Right ventricle myocardium superior (tissue), 1 donor: ENCODE measurements around the gene PTPRN2. TPM values are rescaled to one million over a fixed set of nuclear protein-coding genes. Genes with fewer than 3 reads are reported as not detected.
"Not testable (repeated sequence)": the region's sequence is repeated elsewhere in the genome, so short reads cannot be mapped to it uniquely, and the experiment has no call there.

Experiments
- ATAC-seq: fragments of 200-7000 bp; cut with Tn5 transposase; one replicate; pipeline ENCODE4 v1.9.1; 2020; ENCODE audit warnings: mild to moderate bottlenecking; ENCODE audit not compliant: poor library complexity
- DNase-seq: peaks from one replicate; pipeline ENCODE4 v3.0.0-alpha.2; 2020
- intact Hi-C: fragments of 100-400 bp; cut with DNase I; formaldehyde crosslinking; loops from one replicate; pipeline ENCODE4 v1.11.2; 2022
- total RNA-seq: library from RNA; stranded (reverse); fragmentation: NEBNext Ultra II Directional; extraction: Animal tissue kit (Norgen Biotek cat#: 25700); gene quantifications from one replicate; pipeline ENCODE4 v1.2.1, GENCODE V29; 2021
- donor health status: DM: no; HTN: yes; CAD: no; lungs with severe emphysema.

Gene PTPRN2
- total RNA-seq, 1 donor from 2014 or later, result 1.2 TPM

GRCh38 chr7:158389514-158390425 is 197.9 kb downstream of the PTPRN2 start:
- intact Hi-C loops, result no loop called here
- ATAC-seq, result no peak
- no peak for DNase-seq

GRCh38 chr7:158388928-158389327 is 198.7 kb downstream of the PTPRN2 start:
- intact Hi-C loops, result no loop called here
- DNase-seq (no peak), ATAC-seq (no peak)

DNA sequence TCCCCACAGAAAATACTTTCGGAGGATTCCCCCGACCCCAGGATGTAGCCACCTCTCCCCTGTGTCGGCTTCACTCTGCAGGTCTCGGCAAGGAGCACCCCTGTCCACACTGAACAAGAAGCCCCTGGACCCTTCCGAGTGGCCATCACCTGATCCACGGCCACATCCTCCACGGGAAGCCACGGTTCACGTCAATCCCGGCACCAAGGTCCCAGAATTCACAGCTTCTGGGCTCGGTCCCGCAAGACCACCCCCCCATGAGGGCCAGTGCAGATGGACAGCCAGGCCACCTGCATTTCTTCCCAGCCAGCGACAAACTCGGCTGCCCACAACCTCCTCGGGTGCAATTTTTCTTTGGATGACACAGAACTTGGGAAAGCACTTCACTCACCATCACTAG is 199.6 kb downstream of the PTPRN2 start:
- intact Hi-C loops, result no loop called here
- ATAC-seq, result no peak
- DNase-seq, result peak; percentile 27

DNA sequence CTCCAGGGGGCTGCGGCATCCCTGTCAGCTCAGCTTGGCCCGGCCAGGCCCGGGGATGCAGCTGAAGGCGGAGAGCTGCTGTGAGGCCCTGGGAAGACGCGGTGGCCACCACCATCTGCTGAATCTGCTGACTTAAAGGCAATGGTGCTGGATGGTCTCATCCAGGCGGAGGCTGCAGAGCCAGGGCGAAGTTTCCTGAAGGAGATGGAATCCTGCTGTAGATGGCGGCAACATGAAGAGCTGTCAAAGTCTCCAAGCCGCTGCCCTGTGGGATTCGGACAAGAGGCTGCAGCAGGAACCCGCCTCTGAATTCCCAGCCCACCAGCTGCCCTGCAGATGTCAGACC is 200.1 kb downstream of the PTPRN2 start:
- no peak for ATAC-seq

GRCh38 chr7:158386866-158387545 is 200.6 kb downstream of the PTPRN2 start:
- ATAC-seq (no peak), DNase-seq (peak; percentile 16)
- intact Hi-C loops, result no loop called here

More for the DNA sequence above, 200.1 kb downstream of the PTPRN2 start:
- no peak for DNase-seq
- intact Hi-C loops, result no loop called here

- intact Hi-C loops, result no loop called here
- ATAC-seq, result no peak
- peak; percentile 15 for DNase-seq
Measured at GRCh38 chr7:158386355-158386618, 201.3 kb downstream of the PTPRN2 start.

- DNase-seq, ATAC-seq, intact Hi-C loops: not testable (repeated sequence)
Measured at GRCh38 chr7:158385496-158386354, 201.9 kb downstream of the PTPRN2 start.

DNA sequence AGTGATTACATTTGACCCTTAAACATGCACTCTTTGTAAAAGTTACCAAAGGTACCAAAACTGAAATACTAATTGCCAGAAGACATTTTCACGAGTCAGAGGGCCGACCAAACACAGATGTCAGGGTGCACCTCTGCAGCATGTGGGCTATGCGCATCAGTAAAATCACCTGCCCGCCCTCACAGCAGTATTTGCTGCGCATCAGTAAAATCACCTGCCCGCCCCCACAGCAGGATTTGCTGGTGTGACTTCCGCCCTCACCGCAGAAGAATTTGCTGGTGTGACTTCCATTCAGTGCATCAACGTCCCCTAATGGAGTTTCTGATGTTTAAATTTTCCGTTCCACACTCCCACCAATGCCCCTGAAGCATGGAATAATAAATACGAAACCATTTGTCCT is 202.9 kb downstream of the PTPRN2 start:
- DNase-seq (no peak), ATAC-seq (no peak)
- intact Hi-C loops, result no loop called here

GRCh38 chr7:158383665-158384064 is 204.0 kb downstream of the PTPRN2 start:
- intact Hi-C loops, result no loop called here
- no peak for DNase-seq
- ATAC-seq, result no peak

DNA sequence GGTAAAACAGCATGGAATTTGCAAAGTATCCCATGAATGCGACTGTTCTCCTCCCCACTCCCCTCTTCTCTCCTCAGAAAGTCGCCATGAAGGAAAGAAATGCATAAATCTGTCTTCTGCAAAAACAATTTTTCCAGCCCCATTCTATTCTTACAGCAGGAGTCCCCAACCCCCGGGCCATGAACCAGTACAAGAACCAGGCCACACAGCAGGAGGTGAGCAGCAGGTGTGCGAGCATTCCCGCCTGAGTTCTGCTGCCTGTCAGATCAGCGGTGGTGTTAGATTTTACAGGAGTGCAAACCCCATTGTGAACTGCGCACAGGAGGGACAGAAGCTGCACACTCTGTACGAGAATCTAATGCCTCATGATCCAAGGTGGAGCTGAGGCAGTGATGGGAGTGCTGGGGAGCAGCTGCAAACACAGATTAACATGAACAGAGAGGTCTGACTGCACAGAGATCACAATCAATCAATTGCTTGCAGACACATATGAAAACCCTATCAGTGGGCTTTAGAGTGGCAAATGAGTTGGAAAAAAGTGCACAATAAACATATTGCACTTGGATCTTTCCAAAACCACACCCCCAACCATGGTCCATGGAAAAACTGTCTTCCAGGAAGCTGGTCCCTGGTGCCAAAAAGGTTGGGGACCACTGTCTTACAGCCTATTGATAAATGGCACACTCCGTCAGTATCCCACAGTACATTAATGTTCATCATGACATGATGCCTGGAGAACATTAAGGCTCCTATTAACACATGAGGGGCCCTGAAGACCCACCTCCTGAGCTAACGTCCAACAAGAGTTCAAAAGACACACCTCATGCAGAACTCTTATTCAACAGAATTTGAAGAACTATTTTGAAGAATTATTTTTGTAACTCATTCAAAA is 205.0 kb downstream of the PTPRN2 start:
- intact Hi-C loops, result no loop called here
- DNase-seq (no peak), ATAC-seq (no peak)

DNA sequence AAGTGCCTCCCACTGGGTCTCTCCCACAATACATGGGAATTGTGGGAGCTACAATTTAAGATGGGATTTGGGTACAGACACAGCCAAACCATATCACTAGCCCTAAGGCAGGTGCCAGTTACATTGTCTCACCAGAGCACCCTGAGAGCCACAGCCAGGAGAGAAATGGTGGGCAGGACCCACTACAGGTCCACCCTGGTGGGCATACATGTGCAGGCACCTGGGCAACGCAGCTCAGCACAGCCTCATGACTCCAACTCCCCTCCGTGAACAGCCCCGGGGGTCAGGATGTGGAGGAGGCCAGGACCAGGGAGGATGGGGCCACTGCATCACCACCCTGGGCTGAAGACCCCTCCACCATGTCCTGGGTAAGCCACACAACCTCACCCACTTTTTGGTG is 205.7 kb downstream of the PTPRN2 start:
- no peak for ATAC-seq
- no peak for DNase-seq
- intact Hi-C loops, result no loop called here

DNA sequence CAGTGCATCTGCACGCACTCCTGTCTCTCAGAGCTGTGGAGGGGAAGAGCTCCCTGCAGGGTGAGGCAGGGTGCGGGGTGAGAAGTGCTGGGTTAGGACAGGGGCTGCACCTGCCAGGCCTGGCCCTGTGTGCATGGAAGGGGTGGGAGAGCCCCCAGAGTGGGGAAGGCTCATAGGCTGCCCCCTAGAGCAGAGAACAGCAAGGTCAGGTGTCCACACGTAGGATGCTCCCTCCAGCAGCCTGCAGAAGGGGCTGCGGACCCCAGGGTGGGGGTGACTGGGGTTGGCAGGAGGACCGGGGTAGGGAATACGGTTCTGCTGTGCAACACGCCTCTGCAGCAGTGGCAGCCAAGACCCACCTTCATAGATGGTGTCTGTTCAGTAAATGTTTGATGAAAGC is 208.6 kb downstream of the PTPRN2 start:
- no peak for ATAC-seq
- no peak for DNase-seq
- intact Hi-C loops, result no loop called here

- DNase-seq (peak; percentile 26), ATAC-seq (no peak)
- intact Hi-C loops, result no loop called here
Measured at GRCh38 chr7:158377800-158378623, 209.6 kb downstream of the PTPRN2 start.

- DNase-seq, ATAC-seq: not testable (repeated sequence)
Measured at GRCh38 chr7:158376839-158377186, 210.8 kb downstream of the PTPRN2 start.

DNA sequence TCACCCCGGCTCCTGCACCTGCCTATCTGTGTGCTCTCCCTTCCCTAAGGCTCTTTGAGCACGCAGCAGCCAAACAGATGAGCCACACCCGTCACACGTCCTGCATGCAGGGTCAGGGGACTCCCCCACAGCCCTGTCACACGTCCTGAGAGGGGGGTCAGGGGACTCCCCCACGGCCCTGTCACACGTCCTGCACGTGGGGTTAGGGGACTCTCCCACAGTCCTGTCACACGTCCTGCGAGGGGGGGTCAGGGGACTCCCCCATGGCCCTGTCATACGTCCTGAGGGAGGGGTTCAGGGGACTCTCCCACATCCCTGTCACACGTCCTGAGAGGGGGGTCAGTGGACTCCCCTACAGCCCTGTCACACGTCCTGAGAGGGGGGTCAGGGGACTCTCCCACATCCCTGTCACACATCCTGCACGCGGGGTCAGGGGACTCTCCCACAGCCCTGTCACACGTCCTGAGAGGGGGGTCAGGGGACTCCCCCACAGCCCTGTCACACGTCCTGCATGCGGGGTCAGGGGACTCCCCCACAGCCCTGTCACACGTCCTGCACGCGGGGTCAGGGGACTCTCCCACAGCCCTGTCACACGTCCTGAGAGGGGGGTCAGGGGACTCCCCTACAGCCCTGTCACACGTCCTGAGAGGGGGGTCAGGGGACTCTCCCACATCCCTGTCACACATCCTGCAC is 211.3 kb downstream of the PTPRN2 start:
- ATAC-seq, intact Hi-C loops, DNase-seq: not testable (repeated sequence)

More at GRCh38 chr7:158376839-158377186, 210.8 kb downstream of the PTPRN2 start:
- intact Hi-C loops, result not testable (repeated sequence)

DNA sequence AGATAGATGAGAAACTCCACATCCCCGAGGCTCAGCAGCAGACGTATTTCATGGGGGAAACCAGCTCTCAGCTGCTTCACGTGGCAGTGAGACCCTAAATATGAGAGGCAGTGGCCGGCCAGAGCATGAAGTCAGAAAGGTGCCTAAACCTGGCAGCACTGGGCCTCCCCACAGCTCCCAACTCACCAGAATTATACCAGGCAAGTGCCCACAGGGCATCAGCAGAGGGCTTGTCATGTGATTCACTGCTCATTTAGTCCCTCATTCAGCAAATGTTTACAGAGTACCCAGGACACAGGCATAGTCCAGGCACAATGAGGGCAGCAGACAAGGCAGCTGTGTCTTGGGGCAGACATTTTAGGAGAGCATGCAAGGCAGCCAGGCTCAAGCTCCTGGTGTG is 212.6 kb downstream of the PTPRN2 start:
- ATAC-seq, result no peak
- intact Hi-C loops, result no loop called here
- no peak for DNase-seq

- intact Hi-C loops, result no loop called here
- no peak for DNase-seq
Measured at GRCh38 chr7:158374586-158374985, 213.0 kb downstream of the PTPRN2 start.

More at GRCh38 chr7:158374586-158374985, 213.0 kb downstream of the PTPRN2 start:
- no peak for ATAC-seq
